Smooth muscle cell of the brain vasculature (primary cell): ENCODE results near the gene PAPLN.
"Not testable (repeated sequence)": the region's sequence is repeated elsewhere in the genome, so short reads cannot be mapped to it uniquely, and the experiment has no call there.

Experiments
- DNase-seq: peaks from one replicate; pipeline ENCODE4 v3.0.0-alpha.2; 2012; ENCODE audit warnings: low read depth, low spot score

Gene PAPLN

GRCh38 chr14:73237219-73237785, at the start of gene PAPLN:
TSS of gene PAPLN (plus strand) at chr14:73237506. CDS start at chr14:73239779, 2,273 bp downstream.
- DNase-seq = no peak

GRCh38 chr14:73188501-73188911, 48.8 kb upstream of the PAPLN start:
- DNase-seq = no peak

- DNase-seq = no peak
Measured at GRCh38 chr14:73189651-73190050, 47.7 kb upstream of the PAPLN start.

GRCh38 chr14:73191441-73191840, 45.9 kb upstream of the PAPLN start:
- DNase-seq = no peak

GRCh38 chr14:73194306-73194705, 43.0 kb upstream of the PAPLN start:
- not testable (repeated sequence) for DNase-seq

- DNase-seq = no peak
Measured at GRCh38 chr14:73198253-73198652, 39.1 kb upstream of the PAPLN start.

GRCh38 chr14:73203527-73203926, 33.8 kb upstream of the PAPLN start:
- DNase-seq = no peak

GRCh38 chr14:73207615-73208014, 29.7 kb upstream of the PAPLN start:
- no peak for DNase-seq

GRCh38 chr14:73208390-73208789, 28.9 kb upstream of the PAPLN start:
- DNase-seq = no peak

GRCh38 chr14:73208846-73209245, 28.5 kb upstream of the PAPLN start:
- DNase-seq = no peak

- no peak for DNase-seq
Measured at GRCh38 chr14:73209953-73210352, 27.4 kb upstream of the PAPLN start.

GRCh38 chr14:73211251-73212040, 25.9 kb upstream of the PAPLN start:
- no peak for DNase-seq

- DNase-seq = no peak
Measured at GRCh38 chr14:73216030-73216429, 21.3 kb upstream of the PAPLN start.

GRCh38 chr14:73217411-73217810, 19.9 kb upstream of the PAPLN start:
- DNase-seq = no peak

- DNase-seq = no peak
Measured at GRCh38 chr14:73220061-73220460, 17.2 kb upstream of the PAPLN start.

- no peak for DNase-seq
Measured at GRCh38 chr14:73220634-73221033, 16.7 kb upstream of the PAPLN start.

GRCh38 chr14:73221945-73222344, 15.4 kb upstream of the PAPLN start:
- DNase-seq = no peak

- no peak for DNase-seq
Measured at GRCh38 chr14:73223049-73223448, 14.3 kb upstream of the PAPLN start.

GRCh38 chr14:73225496-73225895, 11.8 kb upstream of the PAPLN start:
- DNase-seq = no peak

GRCh38 chr14:73227812-73228781, 9.2 kb upstream of the PAPLN start:
- peak; percentile 94 for DNase-seq

- no peak for DNase-seq
Measured at GRCh38 chr14:73230051-73230450, 7.3 kb upstream of the PAPLN start.
